Suppressor macrophage (primary cell): ENCODE results near the gene TRIM29.
"Not testable (repeated sequence)": the region's sequence is repeated elsewhere in the genome, so short reads cannot be mapped to it uniquely, and the experiment has no call there.

Source experiments
- DNase-seq, 4 experiments: peaks; one replicate each; pipeline ENCODE4 v3.0.0-alpha.2; 2020 to 2022

Gene TRIM29

GRCh38 chr11:120172054-120172911 is 34.4 kb upstream of the TRIM29 start:
- DNase-seq = peak; percentile 72 to 86 (median 81)

- DNase-seq = no peak
Observed at GRCh38 chr11:120170741-120171261, 32.9 kb upstream of the TRIM29 start.

DNA sequence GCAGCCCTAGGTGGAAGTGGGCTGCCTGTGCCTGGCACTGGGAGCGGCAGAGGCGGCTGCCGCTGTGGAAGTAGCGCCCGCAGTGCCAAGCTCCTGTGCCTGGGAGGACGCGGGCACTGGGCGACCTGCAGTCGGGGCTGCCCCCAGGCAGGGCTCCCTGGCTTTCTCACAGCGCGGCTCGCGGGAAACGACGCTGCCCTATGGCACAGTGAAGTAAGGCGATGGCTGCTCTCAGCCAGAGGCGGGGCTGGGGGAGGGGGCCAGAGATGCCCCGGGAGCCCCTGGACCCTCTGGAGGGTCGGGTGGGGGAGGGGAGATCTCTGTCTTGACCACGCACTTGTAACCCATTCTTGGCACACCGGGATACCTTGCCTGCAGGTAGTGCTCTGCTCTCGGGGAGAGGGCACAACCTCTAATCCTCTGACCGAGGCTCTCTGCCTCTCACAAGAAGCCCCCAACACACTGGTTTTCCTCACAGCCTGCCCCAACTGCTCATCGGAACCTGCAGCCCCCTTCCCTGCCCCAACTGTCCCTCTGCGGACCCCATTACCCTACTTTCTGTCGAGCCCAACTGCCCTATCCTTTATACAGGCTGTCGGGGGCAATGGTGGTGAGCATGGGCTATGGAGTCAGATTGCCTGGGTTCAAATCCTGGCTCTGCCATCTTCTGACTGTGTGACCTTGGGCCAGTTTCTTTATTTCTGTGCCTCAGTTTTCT is 32.2 kb upstream of the TRIM29 start:
- no peak for DNase-seq

- DNase-seq = peak; percentile 87 to 89 (median 89)
Observed at GRCh38 chr11:120168960-120169681, 31.2 kb upstream of the TRIM29 start.

- DNase-seq = no peak
Observed at GRCh38 chr11:120168108-120168959, 30.4 kb upstream of the TRIM29 start.

DNA sequence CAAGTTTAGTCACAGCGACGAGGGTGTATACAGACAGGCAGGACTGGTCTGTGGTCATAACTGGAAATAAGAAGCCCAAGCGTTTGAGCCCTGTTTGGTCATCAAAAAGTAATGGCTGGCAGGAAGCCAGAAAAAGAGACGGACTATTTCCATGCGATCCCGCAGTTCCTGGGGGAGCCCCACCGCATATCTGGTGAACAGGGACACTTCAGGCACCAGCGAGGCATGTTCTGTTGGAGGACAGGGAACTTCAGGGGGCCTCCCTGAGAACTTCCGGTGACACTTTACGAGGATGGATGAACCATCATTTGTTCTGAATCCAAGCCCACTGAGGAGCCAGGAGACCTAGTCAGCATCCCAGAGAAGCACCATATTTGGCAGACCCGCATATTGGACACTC is 29.7 kb upstream of the TRIM29 start:
- DNase-seq = no peak

DNA sequence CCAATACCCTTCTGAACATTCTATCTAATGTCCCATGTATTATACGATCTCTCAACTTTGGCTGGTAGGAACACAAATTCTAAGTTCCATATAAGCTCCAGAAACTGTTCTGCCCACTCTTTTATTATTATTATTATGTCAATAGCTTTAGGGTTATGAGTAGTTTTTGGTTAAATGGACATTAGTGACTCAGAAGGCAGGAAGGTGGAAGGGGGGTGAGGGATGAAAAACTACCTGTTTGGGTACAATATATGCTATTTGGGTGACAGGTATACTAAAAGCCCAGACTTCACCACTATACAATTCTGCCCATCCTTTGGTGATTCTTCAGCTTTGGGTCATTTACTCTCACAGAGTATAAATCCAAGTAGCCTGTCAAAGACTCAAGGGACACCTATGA is 22.5 kb upstream of the TRIM29 start:
- DNase-seq = no peak

GRCh38 chr11:120153221-120153620 is 15.3 kb upstream of the TRIM29 start:
- DNase-seq = peak in 1 of 4 experiments; percentile 19

DNA sequence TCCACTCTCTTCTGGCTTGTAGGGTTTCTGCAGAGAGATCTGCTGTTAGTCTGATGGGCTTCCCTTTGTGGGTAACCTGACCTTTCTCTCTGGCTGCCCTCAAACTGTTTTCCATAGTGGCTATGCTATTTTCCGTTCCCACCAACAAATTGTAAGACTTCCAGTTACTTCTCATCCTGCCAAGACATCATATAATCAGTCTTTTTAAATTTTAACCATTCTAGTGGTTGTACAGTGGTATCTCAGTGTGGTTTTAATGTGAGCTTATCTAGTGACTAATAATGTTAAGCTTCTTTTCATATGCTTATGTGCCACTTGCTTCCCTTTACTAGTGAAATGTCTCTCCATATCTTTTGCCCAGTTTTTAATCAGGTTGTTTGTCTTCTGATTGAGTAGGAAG is 13.6 kb upstream of the TRIM29 start:
- no peak for DNase-seq

GRCh38 chr11:120149246-120149645 is 11.3 kb upstream of the TRIM29 start:
- no peak for DNase-seq

- DNase-seq = no peak
Observed at GRCh38 chr11:120147950-120148270, 10.0 kb upstream of the TRIM29 start.

DNA sequence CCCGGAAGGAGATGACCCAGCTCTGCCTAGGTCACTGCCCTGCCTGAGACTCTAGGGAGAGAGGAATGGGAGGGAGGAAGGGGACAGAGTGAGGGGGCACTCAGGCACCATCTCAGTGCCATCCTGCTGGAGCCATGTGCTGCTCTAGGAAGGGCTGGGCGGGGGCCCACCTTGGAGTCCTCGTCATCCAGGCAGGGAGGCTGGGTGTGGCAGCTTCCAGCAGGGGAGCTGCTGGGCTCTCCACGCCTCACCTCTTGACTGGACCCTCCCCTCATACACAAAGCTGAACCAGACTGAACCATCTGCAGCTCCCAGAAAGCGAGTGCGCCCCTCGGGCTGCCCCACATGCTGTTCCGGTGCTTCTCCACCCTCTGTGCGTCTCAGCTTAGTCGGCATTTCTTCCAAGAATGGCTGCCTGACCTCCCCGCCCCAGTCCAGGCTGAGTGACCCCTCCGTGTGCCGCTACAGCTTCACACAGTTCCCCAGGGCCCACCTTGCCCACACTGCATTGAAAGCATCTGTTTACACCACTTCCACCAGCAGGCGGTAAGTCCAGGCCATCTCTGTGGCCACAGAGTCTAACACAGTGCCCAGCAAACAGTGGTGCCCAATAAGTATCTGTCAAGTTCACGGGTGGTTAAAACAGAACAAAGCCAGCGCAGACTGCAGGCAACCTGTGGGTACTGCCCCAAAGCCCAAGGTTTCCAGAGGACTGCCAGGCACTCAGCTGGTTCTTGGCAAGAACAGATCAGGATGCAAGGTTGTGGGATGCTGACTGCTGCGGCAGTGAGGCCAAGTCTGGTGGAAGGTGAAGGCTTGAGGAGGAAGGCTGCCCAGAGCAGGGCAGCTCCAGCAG is 9.4 kb upstream of the TRIM29 start:
- no peak for DNase-seq

GRCh38 chr11:120146413-120147093 is 8.6 kb upstream of the TRIM29 start:
- no peak for DNase-seq

GRCh38 chr11:120144501-120144900 is 6.6 kb upstream of the TRIM29 start:
- no peak for DNase-seq

DNA sequence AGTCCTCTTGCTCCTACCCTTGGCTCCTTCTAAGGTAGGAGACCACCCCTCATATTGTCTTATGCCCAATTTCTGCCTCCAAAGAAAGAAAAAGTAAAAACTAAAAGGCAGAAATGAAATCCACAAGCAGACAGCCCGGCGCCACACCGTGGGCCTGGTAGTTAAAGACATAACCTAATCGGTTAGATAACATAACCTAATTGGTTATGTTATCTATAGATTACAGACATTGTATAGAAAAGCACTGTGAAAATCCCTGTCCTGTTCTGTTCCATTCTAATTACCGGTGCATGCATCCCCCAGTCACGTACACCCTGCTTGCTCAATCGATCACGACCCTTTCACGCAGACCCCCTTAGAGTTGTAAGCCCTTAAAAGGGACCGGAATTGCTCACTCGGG is 5.6 kb upstream of the TRIM29 start:
- not testable (repeated sequence) for DNase-seq

DNA sequence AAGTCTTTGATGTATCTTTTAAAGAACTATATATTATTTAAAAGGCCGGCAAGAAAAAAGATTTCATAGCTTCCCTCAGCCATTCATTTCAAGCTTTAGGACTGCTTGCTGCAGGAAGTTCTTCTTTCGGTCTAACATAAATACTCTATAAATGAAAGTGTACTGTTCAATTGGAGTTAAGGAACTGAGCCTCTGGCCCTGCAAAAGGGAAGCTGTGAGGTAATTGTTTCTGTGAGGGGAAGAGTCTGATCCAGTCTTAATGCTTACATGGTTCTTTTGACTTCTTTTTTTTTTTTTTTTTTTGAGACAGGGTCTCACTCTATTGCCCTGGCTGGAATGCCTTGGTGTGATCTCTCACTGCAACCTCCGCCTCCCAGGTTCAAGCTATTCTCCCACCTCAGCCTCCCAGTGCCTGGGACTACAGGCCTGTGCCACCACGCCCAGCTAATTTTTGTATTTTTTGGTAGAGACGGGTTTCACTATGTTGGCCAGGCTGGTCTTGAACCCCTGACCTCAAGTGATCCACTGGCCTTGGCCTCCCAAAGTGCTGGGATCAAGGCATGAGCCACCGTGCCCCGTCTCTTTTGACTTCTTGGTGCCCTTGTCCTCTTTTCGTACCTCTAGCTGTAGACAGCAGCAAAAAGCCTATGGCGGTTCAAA is 4.7 kb upstream of the TRIM29 start:
- DNase-seq = peak; percentile 38 to 80 (median 63)

- DNase-seq = no peak
Observed at GRCh38 chr11:120141768-120142423, 4.0 kb upstream of the TRIM29 start.

- DNase-seq = no peak
Observed at GRCh38 chr11:120141113-120141767, 3.3 kb upstream of the TRIM29 start.
